HAP-1 (cell line): Measurements from ENCODE around the gene OVOL1.

Experiments
- DNase-seq, 2 experiments: peaks; one replicate each; pipeline ENCODE4 v3.0.0-alpha.2; 2016 to 2020; ENCODE audit warnings: low spot score in 2 of 2
- H3K27me3 ChIP-seq: fragments of 250-450 bp; sonication (Bioruptor Pico); 2 replicates; pipeline ENCODE4 v1.5.1; 2020; ENCODE audit warnings: low read depth, mild to moderate bottlenecking, moderate library complexity
- H3K36me3 ChIP-seq: fragments of 250-450 bp; sonication (Bioruptor Pico); replicated peaks from 2 replicates; pipeline ENCODE4 v1.5.1; 2020; ENCODE audit warnings: mild to moderate bottlenecking
- H3K4me1 ChIP-seq: fragments of 250-450 bp; sonication (Bioruptor Pico); 2 replicates; pipeline ENCODE4 v1.5.1; 2020; ENCODE audit warnings: mild to moderate bottlenecking
- H3K4me3 ChIP-seq: fragments of 250-450 bp; sonication (Bioruptor Pico); 2 replicates; pipeline ENCODE4 v1.5.1; 2020; ENCODE audit warnings: mild to moderate bottlenecking, moderate library complexity
- H3K9me3 ChIP-seq: fragments of 250-450 bp; sonication (Bioruptor Pico); 2 replicates; pipeline ENCODE4 v1.5.1; 2020; ENCODE audit warnings: mild to moderate bottlenecking, moderate library complexity
- in situ Hi-C: fragments of 300-500 bp; cut with MboI; formaldehyde crosslinking; loops from 3 replicates; pipeline ENCODE4 v1.14.3; 2020; ENCODE audit warnings: low sequenced_read_pairs, inconsistent platforms, mixed read lengths

OVOL1 gene

DNA sequence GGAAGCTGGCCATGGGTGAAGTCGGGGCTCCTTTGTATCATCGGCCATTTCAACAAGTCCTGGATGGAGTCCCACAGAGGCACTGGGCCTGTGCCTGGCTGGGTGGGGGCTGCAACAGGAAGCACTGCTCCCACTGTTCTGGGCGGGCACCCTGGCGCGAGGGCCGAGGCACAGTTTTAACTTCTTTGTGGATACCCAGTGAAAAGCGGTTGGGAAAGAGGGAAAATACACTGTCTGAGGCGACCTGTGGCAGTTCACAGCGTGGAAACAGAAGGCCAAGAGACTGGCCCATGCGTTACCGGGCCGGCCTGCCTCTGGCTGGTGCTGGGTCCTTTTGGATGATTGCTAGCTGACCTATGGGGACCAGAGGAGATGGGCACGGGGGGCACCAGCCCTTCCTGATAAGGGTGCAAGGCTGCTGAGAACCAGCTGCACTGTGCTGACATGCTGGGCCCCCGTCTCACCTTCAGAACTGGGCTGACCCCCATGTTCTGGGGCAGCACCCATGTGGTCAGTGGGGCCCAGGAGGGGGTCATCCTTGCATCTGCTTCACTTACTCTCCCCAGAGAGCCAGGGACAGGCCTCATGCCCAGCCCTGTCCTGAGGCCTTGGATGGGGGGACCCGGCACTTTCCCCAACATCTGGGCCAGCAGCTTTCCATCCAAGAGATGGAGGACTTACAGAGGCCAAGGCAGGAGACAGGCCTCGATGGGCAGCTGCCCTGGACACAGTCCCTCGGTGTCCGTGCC lies 4.2 kb downstream of the OVOL1 start:
- no peak overlapping the region for H3K4me3 ChIP-seq
- no peaks in the 10 kb centered on the region for H3K9me3 ChIP-seq
- H3K36me3 ChIP-seq: no peaks in the 10 kb centered on the region
- DNase-seq: no peak
- in situ Hi-C loops: no loop called here
- H3K4me1 ChIP-seq: no peaks in the 10 kb centered on the region
- H3K27me3 ChIP-seq: peaks cover 17% of the 10 kb centered on the region

- peaks cover 17% of the 10 kb centered on the region for H3K27me3 ChIP-seq
- no peaks in the 10 kb centered on the region for H3K36me3 ChIP-seq
- DNase-seq: no peak
- no peaks in the 10 kb centered on the region for H3K4me1 ChIP-seq
- no peak overlapping the region for H3K4me3 ChIP-seq
- no peaks in the 10 kb centered on the region for H3K9me3 ChIP-seq
- in situ Hi-C loops: no loop called here
Observed at GRCh38 chr11:65791719-65792213, 4.9 kb downstream of the OVOL1 start.

DNA sequence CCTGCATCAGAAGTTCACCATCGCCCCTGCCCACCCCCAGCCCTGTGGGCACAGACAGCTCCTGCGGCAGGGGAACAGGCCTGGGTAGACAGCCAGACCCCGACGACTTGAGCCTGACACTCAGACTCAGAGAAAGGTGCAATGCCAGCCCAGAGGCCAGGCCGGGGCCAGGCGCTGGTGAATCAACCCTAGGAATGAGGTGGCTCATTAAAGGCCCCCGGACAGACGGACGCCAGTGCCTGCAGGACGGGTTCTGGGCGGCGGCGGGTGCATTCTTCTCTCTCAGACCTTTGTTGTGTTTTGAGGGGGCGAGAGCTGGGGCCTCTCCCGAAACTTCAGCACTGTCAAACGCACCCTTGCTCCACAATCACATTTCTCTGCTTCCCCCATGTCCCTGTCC lies 5.6 kb downstream of the OVOL1 start:
- no peaks in the 10 kb centered on the region for H3K4me1 ChIP-seq
- in situ Hi-C loops: no loop called here
- peaks cover 13% of the 10 kb centered on the region for H3K27me3 ChIP-seq
- no peak for DNase-seq
- H3K36me3 ChIP-seq: no peaks in the 10 kb centered on the region
- no peaks in the 10 kb centered on the region for H3K9me3 ChIP-seq
- no peak overlapping the region for H3K4me3 ChIP-seq

DNA sequence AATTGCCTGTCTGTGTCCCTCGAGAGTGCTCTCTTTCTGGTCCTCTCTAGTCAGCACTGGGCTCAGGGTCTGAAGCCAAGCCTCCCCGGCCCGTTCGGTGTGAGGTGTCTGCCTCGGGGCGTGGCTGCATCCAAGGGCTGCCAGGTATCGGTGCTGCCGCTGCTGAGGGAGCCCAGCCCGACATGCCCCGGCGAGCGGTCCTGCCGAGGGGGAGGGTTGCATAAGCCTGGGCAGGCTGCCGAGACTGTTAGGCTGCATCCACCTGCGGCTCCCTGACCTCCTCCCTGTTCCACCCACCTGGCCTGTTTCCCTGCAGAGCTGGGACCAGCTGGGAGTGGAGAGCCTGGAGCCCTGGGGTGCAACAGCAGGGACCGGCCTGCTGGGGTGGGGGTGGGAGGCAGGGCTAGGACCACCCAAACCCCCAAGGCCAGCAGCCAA lies 6.3 kb downstream of the OVOL1 start:
- Histone ChIP-seq H3K27me3 (peaks cover 7% of the 10 kb centered on the region), H3K4me3 (no peak overlapping the region), H3K36me3 (no peaks in the 10 kb centered on the region), H3K4me1 (no peaks in the 10 kb centered on the region), H3K9me3 (no peaks in the 10 kb centered on the region)
- DNase-seq: no peak
- in situ Hi-C loops: no loop called here

GRCh38 chr11:65793625-65794400 lies 7.0 kb downstream of the OVOL1 start:
- DNase-seq: no peak
- Histone ChIP-seq H3K36me3 (no peaks in the 10 kb centered on the region), H3K4me1 (no peaks in the 10 kb centered on the region), H3K27me3 (peaks cover 2% of the 10 kb centered on the region; the same call in 1 of the 2 replicates), H3K9me3 (no peaks in the 10 kb centered on the region), H3K4me3 (no peak overlapping the region)
- in situ Hi-C loops: no loop called here

DNA sequence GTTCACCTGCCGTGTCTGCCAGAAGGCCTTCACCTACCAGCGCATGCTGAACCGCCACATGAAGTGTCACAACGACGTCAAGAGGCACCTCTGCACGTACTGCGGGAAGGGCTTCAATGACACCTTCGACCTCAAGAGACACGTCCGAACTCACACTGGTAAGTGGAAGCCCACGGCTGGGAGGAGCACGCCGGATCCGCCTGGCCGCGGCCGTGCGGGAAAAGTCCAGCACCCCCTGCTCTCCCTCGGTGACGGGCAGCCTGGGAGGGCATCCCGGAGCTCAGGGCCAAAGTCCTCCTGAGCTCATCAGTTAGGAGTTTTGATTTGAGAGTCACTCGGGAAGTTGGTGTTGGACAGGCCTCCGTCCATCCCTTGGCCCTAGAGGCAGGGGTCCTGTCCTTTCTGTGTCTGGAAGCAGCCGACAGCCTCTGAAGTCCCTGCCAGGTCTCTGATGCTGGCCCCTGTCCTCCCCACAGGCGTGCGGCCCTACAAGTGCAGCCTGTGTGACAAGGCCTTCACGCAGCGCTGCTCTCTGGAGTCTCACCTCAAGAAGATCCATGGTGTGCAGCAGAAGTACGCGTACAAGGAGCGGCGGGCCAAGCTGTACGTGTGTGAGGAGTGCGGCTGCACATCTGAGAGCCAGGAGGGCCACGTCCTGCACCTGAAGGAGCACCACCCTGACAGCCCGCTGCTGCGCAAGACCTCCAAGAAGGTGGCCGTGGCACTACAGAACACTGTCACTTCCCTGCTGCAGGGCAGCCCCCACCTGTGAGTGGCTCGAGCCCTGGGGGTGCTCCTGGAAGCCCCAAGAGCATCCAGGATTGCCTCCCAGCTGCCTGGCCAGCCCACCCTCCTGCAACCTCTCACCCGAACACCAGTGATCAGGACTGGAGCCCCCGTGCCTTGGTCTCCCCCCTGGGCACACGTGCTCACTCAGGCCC lies 8.0 kb downstream of the OVOL1 start:
- Histone ChIP-seq H3K9me3 (no peaks in the 10 kb centered on the region), H3K4me1 (no peaks in the 10 kb centered on the region), H3K4me3 (no peak overlapping the region), H3K27me3 (no peaks in the 10 kb centered on the region), H3K36me3 (no peaks in the 10 kb centered on the region)
- no peak for DNase-seq
- in situ Hi-C loops: no loop called here

DNA sequence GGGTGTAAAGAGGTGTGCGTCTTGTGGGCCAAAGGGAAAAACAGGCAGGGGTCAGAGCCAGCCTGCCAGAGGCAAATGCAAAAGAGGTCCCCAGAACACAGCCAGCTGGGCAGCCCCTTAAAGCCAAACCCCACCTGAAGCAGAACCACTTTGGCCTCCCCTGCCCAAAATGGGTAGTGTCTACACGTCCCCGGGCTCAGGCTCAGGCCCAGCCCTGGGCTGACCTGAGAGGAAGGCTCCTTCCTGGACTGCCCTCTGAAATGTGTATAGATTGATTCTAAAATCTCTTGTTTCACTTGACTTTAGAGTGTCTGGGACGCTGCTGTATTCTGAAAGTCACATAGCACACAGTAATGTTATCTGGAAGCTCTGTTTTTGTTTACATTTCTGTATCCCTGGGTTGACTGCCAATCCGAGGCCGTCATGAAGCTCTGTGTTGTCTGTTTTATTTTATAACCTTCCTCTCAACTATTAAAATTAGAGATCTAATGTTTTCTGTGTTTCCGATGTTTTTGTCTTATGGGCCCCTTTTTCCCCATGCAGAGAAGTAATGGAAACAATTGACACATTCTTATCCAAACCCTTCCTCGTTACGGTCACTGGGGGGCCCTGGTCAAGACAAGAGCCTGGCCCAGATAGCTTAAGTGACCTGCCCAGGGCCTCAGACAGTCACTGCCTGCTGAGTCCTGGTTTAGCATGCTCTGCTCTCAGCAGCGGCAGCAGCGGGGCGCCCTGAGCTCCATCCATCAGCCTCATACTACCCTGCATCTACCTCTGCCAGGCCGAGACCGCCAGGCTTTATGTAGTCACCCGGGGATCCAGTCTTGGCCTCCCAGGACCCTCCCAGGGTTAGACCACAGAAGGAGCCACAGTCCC lies 10.1 kb downstream of the OVOL1 start:
- H3K4me1 ChIP-seq: no peaks in the 10 kb centered on the region
- no peaks in the 10 kb centered on the region for H3K27me3 ChIP-seq
- H3K9me3 ChIP-seq: no peaks in the 10 kb centered on the region
- no peak overlapping the region for H3K4me3 ChIP-seq
- no peaks in the 10 kb centered on the region for H3K36me3 ChIP-seq
- DNase-seq: no peak
- in situ Hi-C loops: no loop called here

DNA sequence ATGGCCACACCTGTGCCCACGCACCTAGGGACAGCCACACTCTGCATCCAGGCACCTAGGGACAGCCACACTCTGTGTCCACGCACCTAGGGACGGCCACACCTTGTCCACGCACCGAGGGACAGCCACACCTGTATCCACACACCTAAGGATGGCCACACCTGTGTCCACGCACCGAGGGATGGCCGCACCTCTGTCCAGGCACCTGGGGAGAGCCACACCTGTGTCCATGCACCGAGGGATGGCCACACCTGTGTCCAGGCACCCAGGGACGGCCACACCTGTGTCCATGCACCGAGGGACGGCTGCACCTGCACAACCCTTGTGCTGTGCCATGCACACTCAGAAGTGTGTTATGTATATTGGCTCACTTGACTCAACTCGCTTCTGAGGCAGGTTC lies 10.8 kb downstream of the OVOL1 start:
- no peak overlapping the region for H3K4me3 ChIP-seq
- in situ Hi-C loops: no loop called here
- H3K9me3 ChIP-seq: no peaks in the 10 kb centered on the region
- H3K36me3 ChIP-seq: no peaks in the 10 kb centered on the region
- H3K27me3 ChIP-seq: no peaks in the 10 kb centered on the region
- no peak for DNase-seq
- no peaks in the 10 kb centered on the region for H3K4me1 ChIP-seq

GRCh38 chr11:65798882-65799281 lies 12.0 kb downstream of the OVOL1 start:
- no peaks in the 10 kb centered on the region for H3K27me3 ChIP-seq
- H3K4me3 ChIP-seq: no peak overlapping the region
- H3K36me3 ChIP-seq: no peaks in the 10 kb centered on the region
- no peak for DNase-seq
- no peaks in the 10 kb centered on the region for H3K9me3 ChIP-seq
- H3K4me1 ChIP-seq: no peaks in the 10 kb centered on the region
- in situ Hi-C loops: no loop called here

DNA sequence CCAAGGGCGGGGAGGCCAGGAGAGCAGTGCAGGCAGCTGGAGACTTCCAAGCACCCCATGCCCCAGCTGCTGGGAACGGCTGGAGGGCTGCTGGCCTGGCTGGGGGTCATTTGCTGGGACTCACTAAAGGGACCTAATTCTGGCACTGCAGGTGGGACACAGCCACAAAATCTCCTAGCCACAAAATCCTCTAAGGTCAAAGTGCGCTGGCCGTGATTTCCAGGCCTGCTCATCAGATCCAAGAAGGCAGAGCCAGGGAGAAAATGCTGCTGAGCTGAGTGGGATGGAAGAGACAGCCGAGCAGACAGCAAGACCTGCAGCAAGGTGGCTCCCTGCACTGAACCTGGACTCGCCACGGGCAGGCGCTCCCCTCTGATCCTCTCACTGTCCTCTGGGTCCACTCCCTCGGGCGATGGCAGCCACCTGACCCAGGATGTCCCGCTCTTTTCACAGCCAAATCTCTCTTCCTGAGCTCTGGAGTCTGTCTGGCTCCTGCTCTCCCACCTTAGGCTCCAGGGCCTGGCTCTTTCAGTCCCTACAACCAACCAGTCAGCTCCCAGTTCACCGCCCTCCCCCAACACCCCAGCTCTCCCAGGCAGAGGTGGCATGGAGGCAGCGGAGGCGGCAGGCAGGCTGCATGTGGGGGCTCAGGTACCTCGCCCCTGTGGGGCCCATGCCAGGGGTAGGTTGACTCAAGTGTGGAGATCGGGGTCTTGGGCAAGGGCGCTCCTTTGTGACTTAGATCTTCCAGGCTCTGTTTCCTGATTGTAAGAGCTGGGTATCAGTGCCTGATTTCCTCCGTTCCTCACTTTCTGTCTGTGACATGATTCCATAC lies 14.5 kb downstream of the OVOL1 start:
- no peak for DNase-seq
- in situ Hi-C loops: no loop called here
- H3K36me3 ChIP-seq: no peaks in the 10 kb centered on the region
- no peaks in the 10 kb centered on the region for H3K27me3 ChIP-seq
- no peak overlapping the region for H3K4me3 ChIP-seq
- H3K9me3 ChIP-seq: no peaks in the 10 kb centered on the region
- H3K4me1 ChIP-seq: no peaks in the 10 kb centered on the region

DNA sequence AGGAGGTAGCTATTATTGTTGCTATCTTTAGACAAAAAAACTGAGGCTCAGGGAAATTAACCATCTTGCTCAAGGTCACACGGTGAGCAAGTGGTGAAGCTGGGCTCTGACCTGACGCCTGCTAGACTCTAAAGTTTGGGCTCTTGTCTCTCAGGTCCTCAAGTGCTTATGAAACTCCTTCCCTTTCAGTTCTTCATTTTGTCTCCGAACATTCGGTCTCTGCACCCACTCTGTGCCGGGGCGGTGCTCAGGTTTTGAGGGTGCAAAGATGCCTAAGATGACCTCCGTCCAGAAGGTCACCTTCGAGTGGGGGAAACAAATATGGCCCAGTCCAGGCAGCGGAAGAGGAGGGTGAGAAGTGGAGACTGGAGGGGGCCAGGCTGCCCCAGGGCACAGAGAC lies 16.0 kb downstream of the OVOL1 start:
- Histone ChIP-seq H3K36me3 (no peaks in the 10 kb centered on the region), H3K9me3 (no peaks in the 10 kb centered on the region), H3K4me3 (no peak overlapping the region), H3K4me1 (no peaks in the 10 kb centered on the region), H3K27me3 (no peaks in the 10 kb centered on the region)
- DNase-seq: no peak
- in situ Hi-C loops: no loop called here

DNA sequence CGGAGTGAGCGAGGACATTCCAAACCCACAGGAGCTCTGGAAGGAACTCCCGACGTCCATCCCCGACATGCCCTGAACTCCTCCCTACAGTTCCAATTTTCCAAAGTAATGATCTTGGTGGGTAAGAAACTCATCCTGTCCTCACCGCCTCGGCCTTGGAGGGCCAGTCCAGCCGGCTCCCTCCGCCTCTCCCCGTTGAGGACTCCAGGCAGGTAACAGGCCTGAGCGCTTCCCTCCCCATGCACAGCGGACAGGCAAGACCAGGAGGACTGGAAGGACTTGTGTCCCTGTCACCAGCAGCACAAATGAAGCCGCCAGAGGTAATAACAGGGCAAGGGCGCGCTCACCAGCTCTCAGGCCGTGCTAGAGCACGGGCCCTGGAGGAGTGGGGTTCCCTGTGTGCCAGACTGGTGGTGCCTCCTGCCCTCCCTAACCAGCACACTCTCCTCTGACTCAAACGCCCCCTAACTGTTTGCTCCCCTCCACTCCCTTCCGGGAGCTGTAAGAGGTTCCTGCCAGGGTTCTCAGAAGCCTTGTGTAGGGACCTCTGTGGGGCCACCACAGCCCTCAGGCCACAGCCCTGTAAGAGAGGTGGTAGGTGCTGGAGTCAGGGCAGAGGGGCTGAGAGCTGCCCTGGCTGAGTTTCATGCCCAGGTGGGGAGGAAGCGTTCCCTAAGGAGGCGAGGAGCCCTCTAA lies 17.1 kb downstream of the OVOL1 start:
- H3K4me1 ChIP-seq: no peaks in the 10 kb centered on the region
- in situ Hi-C loops: no loop called here
- no peak for DNase-seq
- H3K9me3 ChIP-seq: no peaks in the 10 kb centered on the region
- H3K36me3 ChIP-seq: no peaks in the 10 kb centered on the region
- H3K27me3 ChIP-seq: no peaks in the 10 kb centered on the region
- H3K4me3 ChIP-seq: no peak overlapping the region
